Epithelial cell of prostate (primary cell): ENCODE data around the gene PARD3B.
A peak's percentile ranks its signal among the peaks of the same experiment; 100 is the strongest.

Experiments
- DNase-seq: peaks from one replicate; pipeline ENCODE4 v3.0.0-alpha.2; 2011; ENCODE audit warnings: low read depth, low spot score
- H3K27ac ChIP-seq: fragments of 450-650 bp; 2 replicates; pipeline ENCODE4 v1.5.1; 2017; ENCODE audit warnings: mild to moderate bottlenecking

The PARD3B gene

DNA sequence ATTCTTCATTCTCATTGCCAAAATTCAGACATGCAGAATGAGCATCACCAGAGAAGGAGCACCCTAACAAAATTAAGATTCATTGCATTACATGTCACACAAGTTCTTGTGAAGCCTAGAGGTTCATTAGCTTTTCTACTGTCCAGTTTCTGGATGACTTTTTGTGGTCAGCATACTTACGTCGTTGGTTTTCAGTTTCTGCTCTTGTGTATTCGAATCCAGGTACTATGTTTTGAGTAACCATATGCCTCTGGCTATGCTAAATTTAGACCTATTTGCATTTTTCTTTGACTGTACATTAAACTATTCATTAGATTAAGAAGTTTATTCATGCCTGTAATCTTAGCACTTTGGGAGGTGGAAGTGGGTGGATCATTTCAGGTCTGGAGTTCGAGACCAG lies 251.3 kb downstream of the PARD3B start:
- no peak for DNase-seq
- no peak overlapping the region for H3K27ac ChIP-seq

DNA sequence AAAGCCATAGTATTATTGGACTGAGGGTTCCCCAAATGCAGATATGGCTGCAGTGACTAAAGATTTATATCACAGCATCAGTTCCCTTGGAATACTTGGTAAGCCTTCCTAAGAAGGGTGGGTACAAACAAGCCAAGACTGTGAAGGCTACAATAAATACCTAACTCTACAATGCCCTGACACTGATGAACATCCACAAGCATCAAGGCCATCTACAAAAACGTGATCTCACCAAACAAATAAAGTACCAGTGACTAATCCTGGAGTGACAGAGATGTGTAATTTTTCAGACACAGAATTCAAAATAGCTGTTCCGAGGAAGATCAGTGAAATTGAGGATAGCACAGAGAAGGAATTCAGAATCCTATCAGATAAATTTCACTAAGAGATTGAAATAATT lies 254.5 kb downstream of the PARD3B start:
- DNase-seq, result no peak
- no peak overlapping the region for H3K27ac ChIP-seq

DNA sequence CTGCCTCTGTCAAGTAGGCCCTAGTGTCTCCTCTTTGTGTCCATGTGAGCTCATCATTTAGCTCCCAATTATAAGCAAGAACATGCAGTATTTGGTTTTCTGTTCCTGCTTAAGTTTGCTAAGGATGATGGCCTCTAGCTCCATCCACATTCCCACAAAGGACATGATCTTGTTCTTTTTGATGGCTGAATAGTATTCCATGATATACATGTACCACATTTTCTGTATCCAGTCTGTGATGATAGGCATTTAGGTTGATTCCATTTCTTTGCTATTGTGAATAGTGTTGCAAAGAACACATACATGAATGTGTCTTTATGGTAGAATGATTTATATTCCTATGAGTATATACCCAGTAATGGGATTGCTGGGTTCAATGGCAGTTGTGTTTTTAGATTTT lies 263.2 kb downstream of the PARD3B start:
- no peak overlapping the region for H3K27ac ChIP-seq
- no peak for DNase-seq

DNA sequence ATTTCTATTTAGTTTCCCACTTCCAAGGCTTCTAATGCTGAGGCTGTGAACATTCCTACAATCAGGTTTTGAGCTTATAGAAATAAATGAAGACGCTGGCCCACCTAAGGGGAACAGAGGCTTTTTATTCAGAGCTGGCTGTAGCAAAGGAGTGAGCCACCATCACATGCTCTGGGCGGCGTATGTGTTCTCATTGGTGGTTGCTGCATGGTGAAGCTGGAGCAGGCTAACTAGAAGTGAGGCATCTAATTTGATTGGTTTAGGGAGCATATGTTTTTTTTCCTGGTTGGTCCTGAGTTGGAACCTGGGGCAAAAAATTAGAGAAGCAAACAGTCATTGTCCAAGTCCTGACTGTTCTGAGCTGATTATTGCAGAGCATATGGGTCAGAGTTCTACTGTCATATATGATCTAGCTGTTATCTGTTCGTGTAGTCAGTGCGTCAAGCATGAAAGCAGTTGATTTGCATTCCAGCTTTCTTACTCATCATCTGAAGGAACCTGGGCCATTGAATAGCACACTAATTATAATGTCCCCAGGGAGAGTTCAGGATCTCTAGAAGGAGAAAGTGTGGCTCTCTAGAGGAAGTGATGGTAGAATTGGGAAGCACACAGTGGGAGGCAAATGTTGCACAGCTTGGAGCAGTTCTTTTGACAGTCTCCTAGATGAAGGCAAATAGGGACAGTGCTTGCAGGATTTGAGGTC lies 279.6 kb downstream of the PARD3B start:
- DNase-seq, result no peak

DNA sequence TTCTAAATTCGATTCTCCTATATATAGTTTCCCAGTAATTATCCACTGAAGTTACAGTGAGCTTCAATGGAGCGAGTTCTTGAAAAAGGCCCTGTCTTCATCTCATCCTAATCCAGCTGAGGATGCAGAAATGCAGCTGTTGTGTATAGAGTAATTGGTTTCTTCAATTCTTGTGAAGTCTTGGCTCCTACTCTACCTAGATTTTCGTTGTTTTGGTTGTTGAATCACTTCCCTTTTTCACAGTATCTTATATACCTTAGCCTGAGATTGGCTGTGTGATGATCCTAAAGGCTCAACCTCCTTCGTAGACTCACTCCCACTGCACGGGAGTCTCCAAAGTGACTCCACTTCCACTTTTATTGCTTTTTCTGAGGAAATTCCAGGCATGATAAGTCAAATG lies 280.4 kb downstream of the PARD3B start:
- no peak overlapping the region for H3K27ac ChIP-seq
- no peak for DNase-seq

More for the DNA sequence above, 279.6 kb downstream of the PARD3B start:
- no peak overlapping the region for H3K27ac ChIP-seq

DNA sequence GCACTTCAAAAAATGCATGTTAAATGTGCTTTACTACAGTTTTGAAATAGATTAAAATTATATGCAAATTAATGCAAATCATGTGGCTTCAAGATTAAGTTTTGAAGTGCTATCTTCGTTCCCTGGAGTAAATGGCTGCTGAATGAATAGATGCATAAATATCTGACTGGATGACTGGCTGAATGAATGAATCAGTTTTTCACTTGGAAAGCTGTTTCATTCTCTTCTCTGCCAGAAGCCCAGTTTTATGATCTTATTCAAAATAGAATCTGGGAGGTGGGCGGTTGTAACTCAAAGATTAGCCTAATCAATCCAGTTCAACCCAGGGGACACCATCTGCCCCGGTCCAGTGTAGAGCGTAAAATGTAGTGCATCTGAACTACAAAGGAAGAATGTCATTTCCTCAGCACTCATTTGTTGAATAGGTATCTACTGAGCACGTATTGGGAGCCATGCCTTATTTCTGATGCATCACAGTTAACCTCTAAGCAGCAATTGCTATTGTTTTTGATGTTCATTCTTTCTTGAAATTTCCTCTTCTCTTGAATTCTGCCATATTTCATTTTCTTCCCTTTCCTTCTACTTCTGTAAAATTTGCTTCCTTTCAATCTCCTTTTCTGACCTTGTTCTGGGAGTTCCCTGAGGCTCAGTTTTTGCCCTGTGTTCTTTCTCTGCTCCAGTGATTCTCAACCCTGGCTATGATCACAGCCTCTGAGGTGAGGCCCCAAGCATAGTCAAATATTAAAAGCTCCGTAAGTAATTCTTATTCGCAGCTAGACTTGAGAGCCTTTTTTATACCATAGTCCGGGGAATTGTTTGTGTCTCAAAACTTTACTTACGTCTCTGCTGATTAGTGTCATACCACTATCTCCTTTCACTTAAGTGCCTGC lies 282.7 kb downstream of the PARD3B start:
- DNase-seq, result no peak
- H3K27ac ChIP-seq, result no peak overlapping the region

DNA sequence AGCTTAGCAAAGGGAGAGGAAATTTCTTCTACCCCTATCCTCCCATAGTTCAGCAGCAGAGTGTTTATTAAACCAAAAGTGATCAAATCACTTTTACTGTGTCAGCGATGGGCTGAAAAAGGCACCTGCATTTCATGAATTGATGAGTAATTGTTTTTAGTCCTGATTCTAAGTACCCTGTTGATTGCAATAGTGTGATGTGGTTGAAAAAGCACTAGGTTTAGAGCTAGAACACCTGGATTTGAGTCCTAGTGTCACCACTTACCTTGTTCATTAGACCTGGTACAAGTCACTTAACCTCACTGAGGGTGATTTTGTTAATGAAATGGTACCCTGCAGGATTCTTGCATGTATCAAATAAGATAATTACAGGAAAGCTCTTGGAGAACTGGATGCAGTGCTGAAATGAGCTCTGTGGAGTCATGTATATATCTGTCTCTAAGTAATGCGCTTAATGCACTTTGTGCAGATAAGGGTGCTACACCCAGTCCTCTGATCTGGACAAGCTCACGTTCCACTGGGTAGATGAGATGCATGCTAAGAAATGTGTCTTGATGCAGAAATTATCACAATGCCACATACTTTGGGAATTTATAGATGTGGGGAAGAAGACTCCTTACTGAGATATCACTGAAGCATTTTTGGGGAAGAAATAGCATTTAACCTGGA lies 289.6 kb downstream of the PARD3B start:
- DNase-seq, result no peak
- H3K27ac ChIP-seq, result no peak overlapping the region

DNA sequence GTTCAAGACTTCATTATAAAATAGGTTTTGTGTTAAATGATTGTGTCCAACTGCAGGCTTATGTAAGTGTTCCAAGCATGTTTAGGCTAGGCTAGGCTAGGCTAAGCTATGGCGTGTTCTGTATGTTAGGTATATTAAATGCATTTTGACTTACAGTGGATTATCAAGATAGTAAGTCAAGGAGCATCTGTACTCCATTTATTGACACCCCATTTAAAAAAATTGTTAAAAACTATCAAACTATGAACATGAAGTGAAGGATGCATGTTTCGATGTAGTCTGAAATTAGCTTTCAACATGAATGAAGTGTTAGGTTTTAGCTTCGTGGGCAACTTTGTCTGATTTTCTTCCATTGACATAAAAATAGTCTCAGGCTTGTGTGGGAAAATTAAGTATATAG lies 290.5 kb downstream of the PARD3B start:
- H3K27ac ChIP-seq, result no peak overlapping the region
- DNase-seq, result no peak

DNA sequence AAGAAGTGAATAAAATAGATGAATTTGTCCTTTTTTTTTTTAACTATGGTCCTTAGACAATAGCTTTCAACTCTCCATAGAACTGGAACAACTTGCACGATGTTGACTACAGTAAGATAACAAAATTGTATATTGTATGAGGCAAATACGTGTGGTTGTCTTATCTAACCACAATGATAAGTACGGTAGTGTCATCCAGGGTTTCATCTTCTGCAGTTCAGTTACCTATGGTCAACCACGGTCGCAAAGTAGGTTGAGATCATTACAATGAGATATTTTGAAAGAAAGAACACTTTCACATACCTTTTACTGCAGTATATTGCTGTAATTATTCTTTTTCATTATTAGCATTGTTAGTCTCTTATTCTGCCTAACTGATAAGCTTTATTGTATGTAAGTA lies 295.2 kb downstream of the PARD3B start:
- DNase-seq, result no peak

DNA sequence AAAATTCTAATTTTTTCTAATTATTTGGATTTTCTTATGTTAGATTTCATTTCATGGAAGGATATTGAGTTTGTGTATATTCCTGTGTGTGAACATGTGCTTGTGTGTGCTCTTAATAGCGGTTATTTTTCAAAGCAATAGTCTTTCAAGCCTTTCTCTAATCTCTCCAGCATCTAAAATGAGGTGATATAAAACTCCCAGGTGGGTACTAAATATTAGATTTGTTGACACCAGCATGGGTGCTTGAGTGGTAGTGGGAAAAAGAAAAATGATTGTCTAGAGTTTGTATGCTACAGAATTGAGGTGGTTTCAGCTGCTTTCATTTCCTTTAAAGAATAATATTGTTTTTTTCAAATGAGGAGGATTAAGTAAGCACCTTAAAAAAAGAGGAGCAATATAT lies 296.8 kb downstream of the PARD3B start:
- H3K27ac ChIP-seq, result peak overlapping the region; percentile 70
- no peak for DNase-seq

More for the DNA sequence above, 295.2 kb downstream of the PARD3B start:
- no peak overlapping the region for H3K27ac ChIP-seq

DNA sequence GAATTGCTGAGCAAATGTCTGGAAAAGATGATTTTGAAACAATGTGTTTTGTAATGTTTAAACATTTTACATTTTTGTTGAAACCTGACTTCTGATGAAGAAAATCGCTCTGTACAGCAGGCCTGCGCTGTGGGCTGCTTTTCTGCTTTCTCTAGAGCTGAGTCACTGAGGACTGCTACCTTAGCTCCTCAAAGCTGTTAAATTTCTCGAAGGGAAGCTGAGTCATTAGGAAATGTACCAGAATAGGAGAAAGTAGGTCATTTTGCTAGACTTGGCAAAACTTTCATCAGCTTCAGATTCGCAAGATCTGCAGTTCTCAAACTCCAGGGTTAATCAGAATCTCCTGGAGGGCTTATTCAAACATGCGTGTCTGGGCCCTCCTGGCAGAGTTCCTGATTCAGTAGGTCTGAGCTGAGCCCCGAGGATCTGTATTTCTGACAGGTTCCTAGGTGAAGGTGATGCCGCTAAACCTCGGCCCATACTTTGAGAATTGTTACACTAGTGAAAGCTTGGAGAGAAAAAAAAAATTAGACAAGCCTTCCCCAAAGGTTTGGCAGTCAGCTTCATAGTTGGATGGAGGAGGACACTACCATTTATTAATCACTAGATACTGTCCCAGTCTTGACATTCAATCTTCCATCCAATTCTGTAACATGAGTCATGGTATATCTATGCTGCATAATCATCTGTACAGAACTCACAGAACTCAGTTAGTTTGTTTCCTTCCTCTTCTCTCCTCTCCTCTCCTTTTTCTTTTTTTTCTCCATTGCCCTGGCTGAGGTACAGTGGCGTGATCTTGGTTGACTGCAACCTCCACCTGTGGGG lies 297.6 kb downstream of the PARD3B start:
- H3K27ac ChIP-seq, result peak overlapping the region; percentile 70
- DNase-seq, result peak; percentile 26

DNA sequence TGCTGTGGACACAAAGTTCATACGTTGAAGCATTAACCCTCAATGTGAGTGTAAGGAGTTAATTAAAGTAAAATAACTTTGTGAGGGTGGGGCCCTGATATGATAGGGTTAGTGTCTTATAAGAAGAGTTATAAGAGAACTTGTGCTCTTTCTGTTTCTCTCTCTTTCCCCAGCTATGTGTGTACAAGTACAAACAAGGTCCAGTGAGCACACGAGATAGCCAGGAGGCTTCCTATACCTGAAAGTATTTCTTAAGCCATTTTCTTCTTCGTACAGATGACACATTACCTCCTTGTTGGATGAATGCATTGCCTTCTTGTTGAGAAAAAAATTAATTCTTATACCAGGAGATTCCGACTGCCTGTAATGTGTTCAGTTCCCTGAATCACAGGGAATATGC lies 301.2 kb downstream of the PARD3B start:
- DNase-seq, result no peak

DNA sequence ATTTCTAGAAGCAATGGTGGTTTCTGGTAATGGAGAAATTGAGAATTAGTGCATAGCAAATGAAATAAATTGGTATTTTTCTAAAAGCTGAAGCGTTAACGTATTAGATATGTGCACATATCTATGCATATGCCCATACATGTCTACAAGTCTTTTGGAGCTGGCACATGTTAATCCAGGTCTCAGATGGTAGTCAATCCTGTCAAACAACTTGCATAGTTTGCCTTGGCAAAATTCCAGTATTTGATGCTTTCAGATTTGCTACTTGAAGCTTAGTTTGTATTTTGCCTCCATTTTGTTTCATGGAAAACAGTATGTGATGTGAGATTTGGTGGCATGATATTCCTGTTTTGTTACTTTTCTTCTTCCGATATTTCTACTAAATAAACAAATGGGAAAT lies 304.6 kb downstream of the PARD3B start:
- peak; percentile 74 for DNase-seq
- no peak overlapping the region for H3K27ac ChIP-seq

More for the DNA sequence above, 301.2 kb downstream of the PARD3B start:
- H3K27ac ChIP-seq, result no peak overlapping the region

DNA sequence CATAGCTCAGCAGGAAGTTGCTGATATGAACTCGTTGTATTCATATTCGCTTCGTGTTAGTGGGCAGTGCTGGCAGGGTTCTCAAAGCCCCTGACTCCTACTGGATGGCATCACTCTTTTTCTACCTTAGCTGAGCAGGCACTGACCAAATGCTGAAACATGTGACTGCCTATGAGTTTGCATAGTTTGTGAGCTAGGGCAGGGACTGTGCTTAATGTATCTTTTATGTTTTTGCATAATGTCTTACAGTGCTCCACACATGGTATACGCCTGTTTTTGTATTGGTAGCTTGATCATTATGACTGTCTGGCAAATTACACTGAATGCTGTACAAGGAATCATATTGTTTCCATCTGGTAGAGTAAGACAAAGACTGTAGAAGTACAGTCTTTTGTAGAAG lies 305.3 kb downstream of the PARD3B start:
- DNase-seq, result no peak
- H3K27ac ChIP-seq, result no peak overlapping the region

DNA sequence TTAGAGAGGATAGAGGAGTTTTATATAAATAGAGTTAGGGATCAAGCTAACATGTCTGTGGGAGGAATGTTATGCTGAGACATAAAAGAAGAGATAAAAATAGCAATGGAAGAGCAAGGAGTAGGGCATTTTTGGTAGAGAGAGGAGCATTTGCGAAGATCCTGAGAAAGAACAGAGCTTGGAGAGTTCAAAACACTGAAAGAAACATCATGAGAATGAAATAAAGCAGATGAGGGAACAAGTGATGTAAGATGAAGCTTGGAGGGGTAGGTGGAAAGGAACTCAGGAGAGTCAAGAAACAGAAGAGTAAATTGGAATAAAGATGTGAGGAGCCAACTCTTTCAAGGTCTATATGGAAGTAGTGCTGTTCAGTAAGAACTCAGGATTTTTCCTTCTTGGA lies 308.6 kb downstream of the PARD3B start:
- no peak for DNase-seq
- H3K27ac ChIP-seq, result no peak overlapping the region

DNA sequence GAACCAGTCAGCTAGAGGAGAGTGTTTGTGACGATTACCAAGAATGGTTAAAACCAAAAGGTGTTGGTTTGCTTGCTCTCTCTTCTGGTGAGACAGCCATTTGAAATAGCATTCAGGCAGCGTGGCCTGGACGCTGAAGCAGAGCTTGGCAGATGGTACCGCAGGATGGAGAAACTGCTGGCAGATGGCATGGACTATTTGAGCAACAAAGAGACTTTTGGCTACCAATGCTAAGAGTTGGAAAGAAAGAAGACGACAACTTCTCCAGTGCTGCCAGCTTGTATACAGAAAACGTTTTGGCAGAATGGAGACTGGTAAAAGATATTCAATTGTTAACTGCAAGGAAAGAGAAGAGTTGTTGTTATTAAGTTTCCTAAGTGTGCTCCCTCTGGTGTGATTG lies 315.0 kb downstream of the PARD3B start:
- DNase-seq, result no peak
- no peak overlapping the region for H3K27ac ChIP-seq

DNA sequence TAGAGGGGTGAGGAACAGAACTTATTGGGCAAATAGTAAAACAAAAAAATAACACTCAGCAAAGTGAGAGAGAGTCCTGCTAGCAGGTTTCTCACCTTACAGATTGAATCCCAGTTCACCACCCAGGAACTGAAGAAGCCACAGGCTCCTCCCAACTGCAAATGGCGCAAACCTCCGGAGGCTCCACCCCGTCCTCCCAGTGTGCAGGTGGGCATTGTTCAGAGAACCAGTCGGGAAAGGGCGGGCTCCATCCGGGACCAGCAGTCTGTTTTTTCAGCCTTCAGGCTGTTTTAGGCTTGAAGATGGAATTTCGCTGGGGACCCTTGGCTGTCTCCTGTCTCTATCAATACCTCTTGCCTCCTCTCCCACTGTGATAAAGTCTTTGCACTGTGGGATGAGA lies 317.5 kb downstream of the PARD3B start:
- H3K27ac ChIP-seq, result no peak overlapping the region
- DNase-seq, result no peak

DNA sequence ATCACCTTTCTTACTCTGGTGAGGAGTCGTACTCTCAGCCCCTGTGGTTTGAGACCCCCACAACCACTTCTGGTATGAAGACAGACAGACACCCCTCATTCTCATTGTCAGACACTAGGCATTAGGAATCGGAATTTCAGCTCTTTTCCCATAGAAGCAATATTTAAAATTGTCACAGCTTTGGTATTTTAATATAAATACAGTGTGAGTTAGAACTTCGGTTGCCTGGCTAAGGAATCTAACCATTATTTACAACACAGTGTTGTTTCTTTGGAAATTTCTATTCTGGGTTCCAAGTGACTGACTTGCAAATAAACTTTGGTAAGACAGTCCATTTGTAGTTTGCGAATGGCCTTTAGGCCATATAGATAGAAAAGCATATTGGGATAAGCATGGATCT lies 318.1 kb downstream of the PARD3B start:
- no peak for DNase-seq
- no peak overlapping the region for H3K27ac ChIP-seq

DNA sequence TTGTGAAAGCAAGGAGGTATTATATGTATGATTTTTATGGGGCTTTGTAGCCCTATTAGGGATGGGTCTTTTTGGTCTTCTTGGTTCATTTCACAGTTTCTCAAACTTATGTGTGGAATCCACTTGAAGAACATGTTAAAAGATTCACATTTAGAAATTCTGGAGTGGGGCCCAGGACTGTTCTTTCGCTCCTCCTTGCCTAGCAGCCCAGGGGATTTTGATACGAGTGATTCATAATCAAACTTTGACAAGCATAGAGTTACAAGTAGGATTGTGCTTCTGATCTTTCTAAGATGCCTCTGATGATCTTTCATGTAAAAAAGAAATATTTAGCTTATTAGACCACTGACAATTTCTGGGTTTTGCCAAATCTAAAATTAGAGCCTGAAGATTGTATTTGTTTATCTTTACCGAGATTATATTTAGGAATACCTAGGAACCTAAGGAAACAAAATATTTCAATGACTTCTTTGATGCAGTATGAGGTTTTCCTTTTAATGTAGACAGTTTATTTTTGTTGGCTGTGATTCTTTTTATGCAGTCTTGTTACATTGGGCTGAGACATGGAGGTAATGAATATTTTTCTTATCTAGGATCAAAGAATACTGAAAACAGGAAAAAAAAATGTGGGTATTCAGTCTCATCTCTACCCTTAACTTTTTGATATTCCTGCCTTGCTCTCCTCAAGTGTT lies 324.0 kb downstream of the PARD3B start:
- no peak for DNase-seq
- no peak overlapping the region for H3K27ac ChIP-seq

DNA sequence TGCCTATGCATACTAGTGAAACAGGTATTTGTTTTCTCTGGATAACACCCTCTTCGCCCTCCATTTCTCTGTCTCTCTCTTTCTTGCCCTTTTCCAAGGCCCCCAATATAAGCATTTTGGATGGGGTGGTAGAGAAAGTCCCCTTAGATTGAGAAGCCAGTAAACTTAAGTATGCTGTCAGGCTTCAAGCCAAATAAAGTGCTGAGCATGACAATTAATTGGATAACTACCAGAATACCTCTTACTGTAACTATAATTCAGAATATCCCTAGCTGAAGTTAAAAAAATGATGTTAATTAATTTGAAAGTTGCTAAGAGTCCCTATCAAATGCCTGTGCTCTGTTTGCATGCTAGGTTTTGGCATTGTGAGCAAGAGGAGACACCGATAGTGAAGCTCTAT lies 324.8 kb downstream of the PARD3B start:
- DNase-seq, result no peak
- H3K27ac ChIP-seq, result no peak overlapping the region
